Dendritic cell treated with granulocyte-macrophage colony-stimulating factor and Interleukin-4, amounts not matched to agents 40 ng/mL and 50 ng/mL, for 4 days (primary cell): ENCODE measurements around the gene ABLIM1.

Experiments
- H3K27ac Mint-ChIP-seq: one replicate; pipeline ENCODE4 v1.8.0; 2022; ENCODE audit warnings: mild to moderate bottlenecking, mixed read lengths
- H3K27me3 Mint-ChIP-seq: one replicate; pipeline ENCODE4 v1.8.0; 2022; ENCODE audit warnings: mild to moderate bottlenecking, mixed read lengths
- H3K36me3 Mint-ChIP-seq: one replicate; pipeline ENCODE4 v1.8.0; 2022; ENCODE audit warnings: low read depth, mixed read lengths
- H3K4me1 Mint-ChIP-seq: one replicate; pipeline ENCODE4 v1.8.0; 2022; ENCODE audit warnings: low read depth, mixed read lengths
- H3K4me3 Mint-ChIP-seq: one replicate; pipeline ENCODE4 v1.8.0; 2022; ENCODE audit warnings: mild to moderate bottlenecking, moderate library complexity, mixed read lengths
- H3K9me3 Mint-ChIP-seq: one replicate; pipeline ENCODE4 v1.8.0; 2022; ENCODE audit warnings: mixed read lengths
- intact Hi-C: fragments of 100-400 bp; cut with micrococcal nuclease; formaldehyde crosslinking; loops from one replicate; pipeline ENCODE4 v1.15.0; 2022

ABLIM1 gene

DNA sequence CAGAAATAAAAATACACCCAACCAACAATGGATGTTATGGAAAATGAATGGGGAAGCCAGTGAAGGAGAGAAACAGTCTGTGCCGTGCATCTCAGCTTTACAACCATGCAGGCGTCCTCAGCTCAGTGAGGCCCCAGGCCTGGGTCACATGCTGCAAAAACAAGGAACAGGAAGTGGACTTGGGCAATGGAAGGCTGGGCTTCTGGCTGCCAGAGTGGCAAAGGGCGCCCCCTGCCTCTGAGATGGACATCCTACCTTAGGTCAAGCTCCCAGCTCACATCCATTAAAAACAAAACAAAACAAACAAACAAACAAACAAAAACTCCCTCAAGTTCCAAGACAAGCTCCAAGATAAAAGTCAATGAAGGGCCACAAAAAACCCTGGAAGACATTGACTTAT lies 199.1 kb downstream of the ABLIM1 start:
- Mint-ChIP-seq H3K9me3 (peaks cover 9% of the 10 kb centered on the region), H3K4me1 (peaks cover 6% of the 10 kb centered on the region), H3K4me3 (no peak overlapping the region), H3K36me3 (no peaks in the 10 kb centered on the region), H3K27ac (no peak overlapping the region), H3K27me3 (peaks cover 2% of the 10 kb centered on the region)
- intact Hi-C loops = loop anchor here (1.0 kb wide), 1 partner anchor 155 kb away; no protein-coding TSS in a partner anchor

DNA sequence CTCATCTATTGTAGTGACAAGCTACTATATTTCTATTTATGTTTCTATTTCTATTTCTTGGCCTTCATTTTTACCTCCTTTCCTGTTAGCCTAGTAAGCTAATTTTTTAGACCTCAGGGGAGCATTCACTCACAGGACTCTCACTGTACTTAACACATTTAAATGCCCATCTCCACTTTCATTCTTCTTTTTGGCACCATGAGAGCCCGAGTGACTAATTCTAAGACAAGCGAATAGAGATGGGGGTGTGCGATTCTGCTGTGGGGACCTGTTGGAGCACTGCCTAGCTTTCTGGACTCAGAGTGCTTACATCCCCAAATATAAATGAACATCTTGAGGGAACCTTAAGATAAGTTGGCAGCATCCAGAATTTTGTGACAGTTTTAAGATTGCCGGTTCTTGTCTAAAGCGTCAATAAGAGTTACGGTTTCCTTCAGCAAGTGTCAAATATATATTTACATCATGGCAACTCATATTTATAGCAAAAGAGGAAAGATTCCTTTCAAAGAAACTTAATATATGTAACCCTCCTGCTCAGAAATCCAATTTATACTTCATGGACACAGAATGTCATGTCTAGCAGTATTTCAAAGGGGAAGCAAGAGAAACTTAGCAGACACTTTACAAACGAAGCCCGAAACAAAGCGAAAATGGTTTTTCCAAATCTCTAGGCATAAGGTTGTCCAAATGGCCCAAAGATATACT lies 199.7 kb downstream of the ABLIM1 start:
- intact Hi-C loops = no loop called here
- Mint-ChIP-seq H3K4me3 (no peak overlapping the region), H3K27ac (no peak overlapping the region), H3K36me3 (no peaks in the 10 kb centered on the region), H3K4me1 (peaks cover 6% of the 10 kb centered on the region), H3K9me3 (peaks cover 9% of the 10 kb centered on the region), H3K27me3 (peaks cover 2% of the 10 kb centered on the region)

DNA sequence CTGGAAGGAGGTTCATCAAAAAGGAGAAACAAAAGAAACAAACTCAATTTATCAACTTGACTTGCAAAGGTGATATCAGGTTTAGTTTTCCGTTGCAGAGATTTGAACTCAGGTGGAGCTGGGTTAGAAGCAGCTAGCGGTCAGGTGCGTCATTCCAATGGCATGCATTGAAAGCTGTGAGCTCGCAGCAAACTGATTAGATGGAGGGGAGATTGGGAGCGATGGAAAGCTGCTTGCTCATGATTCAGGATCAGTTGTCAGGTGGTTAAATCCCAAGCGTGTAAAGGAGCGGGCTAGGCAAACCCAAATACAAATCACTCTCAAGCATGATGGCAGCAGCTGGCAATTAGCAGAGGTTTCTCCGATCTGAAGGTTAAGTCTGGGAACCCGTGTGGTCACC lies 204.5 kb downstream of the ABLIM1 start:
- peaks cover 2% of the 10 kb centered on the region for H3K9me3 Mint-ChIP-seq
- H3K27me3 Mint-ChIP-seq = peaks cover 2% of the 10 kb centered on the region
- intact Hi-C loops = no loop called here
- H3K36me3 Mint-ChIP-seq = no peaks in the 10 kb centered on the region
- no peak overlapping the region for H3K4me3 Mint-ChIP-seq
- peaks cover under 1% of the 10 kb centered on the region for H3K4me1 Mint-ChIP-seq
- no peak overlapping the region for H3K27ac Mint-ChIP-seq

GRCh38 chr10:114448897-114449296 lies 209.2 kb downstream of the ABLIM1 start:
- H3K4me3 Mint-ChIP-seq = no peak overlapping the region

DNA sequence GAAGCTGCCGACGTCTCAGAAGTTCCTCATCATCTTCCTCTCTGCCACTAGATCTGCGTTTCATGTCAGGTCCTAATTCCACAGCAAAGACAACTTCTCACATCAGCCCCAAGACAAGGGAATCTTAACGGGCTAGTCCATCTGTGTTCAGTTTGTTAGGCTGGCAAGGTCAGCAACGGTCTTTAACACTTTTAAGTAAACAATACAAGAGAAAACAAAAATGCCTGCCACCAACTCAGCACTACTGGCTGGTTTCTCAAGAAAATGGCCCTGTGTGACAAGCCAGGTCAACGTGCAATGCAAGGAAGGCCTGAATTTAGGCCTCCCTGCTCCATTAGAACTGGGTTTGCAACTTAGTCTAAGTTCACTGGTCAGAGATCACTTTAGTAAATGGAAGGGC lies 212.7 kb downstream of the ABLIM1 start:
- H3K4me1 Mint-ChIP-seq = no peaks in the 10 kb centered on the region
- H3K4me3 Mint-ChIP-seq = no peak overlapping the region
- H3K27me3 Mint-ChIP-seq = no peaks in the 10 kb centered on the region
- H3K27ac Mint-ChIP-seq = no peak overlapping the region
- intact Hi-C loops = no loop called here
- no peaks in the 10 kb centered on the region for H3K9me3 Mint-ChIP-seq
- H3K36me3 Mint-ChIP-seq = no peaks in the 10 kb centered on the region

More at GRCh38 chr10:114448897-114449296, 209.2 kb downstream of the ABLIM1 start:
- H3K4me1 Mint-ChIP-seq = no peaks in the 10 kb centered on the region
- intact Hi-C loops = no loop called here
- no peaks in the 10 kb centered on the region for H3K27me3 Mint-ChIP-seq
- H3K27ac Mint-ChIP-seq = no peak overlapping the region
- no peaks in the 10 kb centered on the region for H3K9me3 Mint-ChIP-seq
- no peaks in the 10 kb centered on the region for H3K36me3 Mint-ChIP-seq

DNA sequence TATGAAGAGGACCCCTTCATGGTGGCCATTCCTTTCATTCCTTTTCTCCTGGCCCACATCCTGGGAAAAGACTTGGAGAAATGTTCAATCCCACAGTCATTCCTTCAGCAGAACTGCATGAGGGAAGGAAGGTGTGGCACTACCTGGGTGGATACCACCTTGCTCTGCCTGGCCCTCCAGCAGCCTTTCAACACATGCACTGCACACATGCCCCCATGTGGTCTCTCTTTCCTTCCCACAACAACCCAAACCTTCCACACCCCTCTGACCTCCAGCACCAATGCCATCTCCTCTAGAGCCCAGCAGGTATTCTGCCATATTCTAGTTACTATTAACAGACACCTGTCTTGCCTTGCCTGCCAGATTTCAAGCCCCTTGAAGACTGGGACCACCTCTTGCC lies 213.3 kb downstream of the ABLIM1 start:
- H3K9me3 Mint-ChIP-seq = no peaks in the 10 kb centered on the region

DNA sequence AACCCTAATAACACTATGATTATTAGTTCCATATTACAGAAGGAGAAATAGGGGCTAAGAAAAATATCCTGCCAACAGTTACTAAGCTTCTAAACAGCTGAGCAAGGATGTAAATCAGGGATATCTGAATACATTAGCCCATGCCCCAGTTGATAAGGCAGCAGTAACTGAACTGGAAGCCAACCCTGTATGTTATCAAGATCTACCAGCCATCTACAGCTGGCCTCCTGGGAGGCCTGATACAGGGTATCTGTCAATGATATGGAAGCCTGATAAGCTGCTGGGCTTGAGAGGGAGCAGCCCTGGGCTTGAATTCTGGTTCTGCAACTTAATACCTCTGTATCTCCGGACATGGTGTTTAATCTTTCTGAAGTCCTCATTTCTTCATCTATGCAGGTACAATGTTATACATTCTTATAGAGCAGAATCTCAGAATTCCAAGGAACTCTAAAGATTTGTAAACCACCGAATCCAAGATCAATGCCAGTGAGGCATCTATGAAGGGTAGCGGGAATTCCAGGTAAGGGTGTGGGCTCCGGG lies 215.9 kb downstream of the ABLIM1 start:
- intact Hi-C loops = no loop called here
- Mint-ChIP-seq H3K4me1 (no peaks in the 10 kb centered on the region), H3K4me3 (no peak overlapping the region), H3K36me3 (no peaks in the 10 kb centered on the region), H3K9me3 (no peaks in the 10 kb centered on the region), H3K27me3 (no peaks in the 10 kb centered on the region), H3K27ac (no peak overlapping the region)

More for the DNA sequence above, 213.3 kb downstream of the ABLIM1 start:
- Mint-ChIP-seq H3K27me3 (no peaks in the 10 kb centered on the region), H3K4me3 (no peak overlapping the region), H3K36me3 (no peaks in the 10 kb centered on the region), H3K27ac (no peak overlapping the region), H3K4me1 (no peaks in the 10 kb centered on the region)
- intact Hi-C loops = no loop called here

DNA sequence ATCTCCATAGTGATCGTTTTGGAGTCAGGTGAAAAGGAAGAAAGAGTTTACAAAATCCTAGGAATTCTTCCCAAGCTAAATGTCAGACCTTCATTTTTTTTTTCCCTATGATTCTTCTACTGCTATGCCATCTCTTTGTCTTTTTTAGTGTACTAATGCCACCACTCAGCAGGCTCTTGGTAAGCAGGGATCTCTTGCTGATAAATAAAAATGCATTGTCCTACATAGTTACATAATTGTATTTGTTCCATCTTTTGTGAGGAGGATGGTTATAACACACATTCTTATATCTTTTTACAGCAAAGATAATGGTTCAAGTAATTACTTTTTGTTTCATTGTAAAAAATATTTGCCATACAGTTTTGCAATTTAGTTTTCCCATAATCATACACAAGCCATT lies 217.0 kb downstream of the ABLIM1 start:
- Mint-ChIP-seq H3K4me3 (no peak overlapping the region), H3K4me1 (no peaks in the 10 kb centered on the region), H3K9me3 (no peaks in the 10 kb centered on the region), H3K27me3 (no peaks in the 10 kb centered on the region), H3K27ac (no peak overlapping the region), H3K36me3 (no peaks in the 10 kb centered on the region)
- intact Hi-C loops = no loop called here

- Mint-ChIP-seq H3K9me3 (no peaks in the 10 kb centered on the region), H3K4me1 (peaks cover 3% of the 10 kb centered on the region), H3K27ac (no peak overlapping the region)
Observed at GRCh38 chr10:114437473-114438292, 220.4 kb downstream of the ABLIM1 start.

DNA sequence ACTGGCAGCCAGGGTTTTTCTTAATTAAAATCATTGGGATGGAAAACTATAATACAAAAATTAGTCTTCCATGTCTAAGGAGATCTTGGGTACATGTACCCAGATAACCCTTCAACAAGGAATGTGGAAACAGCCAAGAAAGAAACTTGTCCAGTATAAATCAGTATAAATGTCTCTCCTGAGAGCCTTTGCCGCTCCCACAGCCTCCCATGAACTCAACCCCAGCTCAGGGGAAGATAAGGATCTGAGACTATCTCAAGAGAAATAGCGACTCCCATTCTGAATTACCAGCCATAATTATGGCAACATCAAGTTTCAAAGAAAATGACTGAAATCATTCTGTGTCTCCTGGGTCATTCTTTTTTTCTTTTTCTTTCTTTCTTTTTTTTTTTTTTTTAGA lies 221.1 kb downstream of the ABLIM1 start:
- intact Hi-C loops = no loop called here
- Mint-ChIP-seq H3K4me3 (no peak overlapping the region), H3K9me3 (no peaks in the 10 kb centered on the region), H3K4me1 (peaks cover 4% of the 10 kb centered on the region), H3K36me3 (no peaks in the 10 kb centered on the region), H3K27ac (no peak overlapping the region), H3K27me3 (no peaks in the 10 kb centered on the region)

More at GRCh38 chr10:114437473-114438292, 220.4 kb downstream of the ABLIM1 start:
- Mint-ChIP-seq H3K4me3 (no peak overlapping the region), H3K36me3 (no peaks in the 10 kb centered on the region), H3K27me3 (no peaks in the 10 kb centered on the region)
- intact Hi-C loops = no loop called here

GRCh38 chr10:114432566-114433093 lies 225.4 kb downstream of the ABLIM1 start:
- no peak overlapping the region for H3K4me3 Mint-ChIP-seq
- H3K9me3 Mint-ChIP-seq = no peaks in the 10 kb centered on the region
- no peaks in the 10 kb centered on the region for H3K36me3 Mint-ChIP-seq
- H3K27me3 Mint-ChIP-seq = peaks cover 1% of the 10 kb centered on the region
- intact Hi-C loops = no loop called here
- H3K4me1 Mint-ChIP-seq = peaks cover 4% of the 10 kb centered on the region
- no peak overlapping the region for H3K27ac Mint-ChIP-seq

DNA sequence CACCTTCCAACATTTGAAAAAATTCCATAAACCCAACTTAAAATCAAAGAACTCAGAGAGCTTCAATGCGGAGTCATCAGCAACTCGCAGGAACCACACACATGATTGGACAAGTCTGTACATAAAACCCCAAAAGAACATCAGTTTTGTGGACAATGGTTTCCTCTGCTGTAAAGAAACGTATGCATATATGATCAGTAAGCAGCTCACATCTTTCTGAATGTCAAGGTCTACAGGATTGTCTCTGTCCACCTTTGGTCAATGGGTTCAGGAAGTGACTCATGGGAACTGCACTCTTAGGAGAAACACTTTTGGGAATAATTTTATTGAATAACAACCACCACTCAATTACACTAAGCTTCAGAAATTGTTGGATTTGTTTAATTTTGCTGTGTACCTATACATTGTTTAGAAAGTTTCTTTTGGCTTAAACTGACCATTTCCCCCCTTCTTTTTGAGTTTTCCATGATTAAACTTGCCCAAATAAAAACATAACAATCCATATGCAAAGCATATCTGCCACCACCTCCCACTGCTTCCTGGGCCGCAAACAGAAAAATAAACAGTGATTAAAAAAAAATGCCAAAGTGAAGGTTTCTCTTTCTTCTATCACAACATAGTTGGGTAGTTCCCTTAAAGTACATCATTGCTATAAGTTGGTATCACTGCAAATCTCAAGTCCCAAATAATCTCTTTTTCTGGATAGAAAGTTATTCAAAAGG lies 226.5 kb downstream of the ABLIM1 start:
- Mint-ChIP-seq H3K4me1 (peaks cover 4% of the 10 kb centered on the region), H3K9me3 (no peaks in the 10 kb centered on the region), H3K4me3 (no peak overlapping the region), H3K27ac (no peak overlapping the region), H3K27me3 (peaks cover 1% of the 10 kb centered on the region), H3K36me3 (no peaks in the 10 kb centered on the region)
- intact Hi-C loops = no loop called here

DNA sequence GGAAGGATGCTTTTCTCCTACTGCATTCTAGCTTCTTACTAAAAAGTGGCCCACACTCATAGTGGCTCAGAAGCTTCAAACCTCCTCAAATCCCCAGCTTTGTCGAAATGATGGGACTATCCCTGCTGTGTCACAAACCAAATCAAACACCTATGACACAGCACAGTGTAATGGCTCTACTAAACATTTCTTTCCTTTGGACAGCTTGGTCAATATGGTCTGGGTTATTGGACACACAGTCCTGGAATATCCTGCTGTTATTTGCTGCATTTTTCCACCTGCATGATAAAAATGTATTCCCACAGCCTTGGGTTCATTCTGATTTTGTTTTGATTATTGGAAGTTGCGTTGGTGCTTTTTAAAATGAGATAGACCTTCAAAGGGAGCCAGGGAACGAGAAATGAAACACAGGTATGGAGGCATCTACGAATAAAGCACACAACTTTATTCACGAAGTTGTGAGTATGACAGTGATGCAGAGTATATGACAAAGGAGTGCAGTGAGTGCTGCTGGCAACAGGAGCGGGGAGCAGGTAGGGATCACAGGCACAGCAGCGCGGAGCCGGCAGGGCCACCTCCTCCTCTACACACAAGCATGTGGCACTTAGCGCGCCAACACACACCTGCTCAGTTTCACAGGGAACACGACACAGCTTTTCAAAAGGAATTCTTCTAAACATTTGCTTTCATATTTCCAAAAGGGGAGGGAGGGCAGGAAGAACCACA lies 227.2 kb downstream of the ABLIM1 start:
- Mint-ChIP-seq H3K4me1 (peaks cover 4% of the 10 kb centered on the region), H3K36me3 (no peaks in the 10 kb centered on the region), H3K4me3 (no peak overlapping the region), H3K27ac (no peak overlapping the region), H3K27me3 (peaks cover 1% of the 10 kb centered on the region), H3K9me3 (no peaks in the 10 kb centered on the region)
- intact Hi-C loops = no loop called here
